Central memory CD4-positive, alpha-beta T cell (primary cell): Measurements from ENCODE around the gene MFRP.
"Not testable (repeated sequence)": the region's sequence is repeated elsewhere in the genome, so short reads cannot be mapped to it uniquely, and the experiment has no call there.

ENCODE experiments used
- DNase-seq: peaks from one replicate; pipeline ENCODE4 v3.0.0; 2022
- total RNA-seq, 3 experiments: gene quantifications; one replicate each; lab custom pipeline; 2026; lab: John Stamatoyannopoulos, UW

Gene MFRP
- 0 reads per million in 3 experiments for total RNA-seq

DNA sequence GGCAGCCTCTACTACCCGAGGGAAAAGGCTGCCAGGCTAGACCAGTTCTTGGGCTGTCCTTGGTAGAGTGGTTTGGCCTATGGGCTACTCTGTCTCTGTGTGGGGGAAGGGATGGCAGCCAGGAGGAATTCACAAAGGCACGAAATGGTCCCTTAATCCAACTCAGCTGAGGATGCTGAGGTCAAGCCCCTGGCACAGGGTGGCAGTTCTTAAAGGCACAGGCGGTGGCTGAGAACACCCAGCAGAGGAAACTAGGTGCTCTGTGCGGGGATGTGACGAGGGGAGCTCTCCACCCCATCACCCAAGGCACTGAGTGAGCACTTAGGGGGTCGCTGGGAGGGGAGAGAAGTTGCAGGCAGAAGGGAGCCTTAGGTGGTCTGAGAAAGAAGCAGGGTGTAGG lies at the start of gene MFRP:
TSS of gene MFRP (minus strand) at position 101 of the 400 bp plus-strand sequence. CDS start 192 bp downstream, outside the sequence.
- no peak for DNase-seq

GRCh38 chr11:119391275-119391674 lies 44.8 kb upstream of the MFRP start:
- no peak for DNase-seq

- no peak for DNase-seq
These were observed 43.2 kb upstream of the MFRP start for GRCh38 chr11:119389611-119390254.

DNA sequence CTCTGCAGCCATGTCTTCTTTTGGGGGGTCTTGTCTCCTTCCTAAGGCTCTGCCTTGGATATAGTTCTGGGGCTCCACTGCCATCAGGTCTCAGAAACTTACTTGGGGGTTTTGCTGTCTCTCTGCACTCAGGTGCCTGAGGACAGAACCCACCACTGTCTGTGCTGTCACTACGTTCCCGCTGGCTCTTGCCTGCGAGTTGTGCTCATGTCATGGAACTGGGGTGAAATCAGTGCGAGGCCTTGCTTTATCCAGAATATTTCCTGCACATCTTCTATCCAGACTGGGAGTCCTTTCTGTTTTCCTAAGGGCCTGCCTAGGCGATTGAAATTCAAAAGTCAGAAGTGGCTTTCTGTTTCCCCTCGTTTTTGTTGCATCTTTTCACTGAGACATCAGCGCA lies 41.6 kb upstream of the MFRP start:
- no peak for DNase-seq

GRCh38 chr11:119384332-119384731 lies 37.8 kb upstream of the MFRP start:
- no peak for DNase-seq

- not testable (repeated sequence) for DNase-seq
These were observed 36.0 kb upstream of the MFRP start for GRCh38 chr11:119382513-119382912.

DNA sequence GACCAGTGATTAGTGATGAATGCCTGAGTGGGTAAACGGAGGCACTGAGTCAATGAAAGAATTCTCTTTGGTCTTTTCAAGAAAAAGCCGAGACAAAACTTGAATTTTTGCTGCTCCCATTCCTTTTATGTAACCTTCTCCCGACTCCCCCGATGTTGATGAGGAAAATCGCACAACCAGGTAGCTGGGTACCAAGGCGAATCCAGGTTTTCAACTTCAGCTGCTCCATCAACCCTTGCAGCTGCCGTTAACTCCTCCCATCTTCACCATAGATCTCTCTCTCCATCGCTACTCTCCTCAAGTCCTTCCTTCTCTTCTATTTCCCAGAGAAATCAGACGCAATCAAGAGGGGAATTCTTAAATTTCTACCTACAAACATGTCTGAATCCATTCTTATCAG lies 35.6 kb upstream of the MFRP start:
- DNase-seq, result no peak

- peak; percentile 97 for DNase-seq
These were observed 34.9 kb upstream of the MFRP start, which contains the start of gene USP2 for GRCh38 chr11:119381181-119381988. TSS of gene USP2 (minus strand) at chr11:119381690. CDS start at chr11:119373480, 8,210 bp downstream.

GRCh38 chr11:119380827-119381180 lies 34.3 kb upstream of the MFRP start:
- no peak for DNase-seq

DNA sequence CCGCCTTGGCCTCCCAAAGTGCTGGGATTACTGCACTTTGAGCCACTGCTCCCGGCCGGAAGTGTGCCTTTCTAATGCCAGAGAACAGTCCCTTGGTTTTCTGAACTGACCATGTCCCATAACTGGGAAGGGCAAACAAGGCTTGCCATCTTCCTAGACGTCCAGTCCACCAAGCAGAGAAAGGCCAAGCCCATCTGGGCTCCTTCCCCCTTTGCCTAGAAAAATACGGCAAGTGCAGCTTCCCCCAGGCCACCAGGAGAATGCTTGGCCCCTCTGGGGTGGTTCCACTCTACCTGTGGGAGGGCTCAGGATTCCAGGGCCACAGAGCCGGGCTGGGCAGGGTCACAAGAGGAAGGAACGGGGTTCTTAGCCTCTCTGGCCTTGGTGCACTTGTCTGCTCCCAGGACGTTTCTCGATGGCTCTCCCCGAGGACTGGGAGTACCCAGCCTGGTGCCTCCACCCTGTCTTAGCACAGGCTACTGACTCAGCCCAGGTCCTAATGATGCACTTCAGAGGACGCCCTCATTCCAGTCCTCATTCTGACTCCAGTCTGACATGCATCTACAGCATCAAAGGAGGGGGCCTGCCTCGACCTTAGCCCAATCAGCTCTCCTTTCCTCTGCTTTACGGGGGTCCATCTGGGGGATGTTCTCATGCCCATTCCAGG lies 33.8 kb upstream of the MFRP start:
- no peak for DNase-seq

- no peak for DNase-seq
These were observed 32.5 kb upstream of the MFRP start for GRCh38 chr11:119378851-119379465.

DNA sequence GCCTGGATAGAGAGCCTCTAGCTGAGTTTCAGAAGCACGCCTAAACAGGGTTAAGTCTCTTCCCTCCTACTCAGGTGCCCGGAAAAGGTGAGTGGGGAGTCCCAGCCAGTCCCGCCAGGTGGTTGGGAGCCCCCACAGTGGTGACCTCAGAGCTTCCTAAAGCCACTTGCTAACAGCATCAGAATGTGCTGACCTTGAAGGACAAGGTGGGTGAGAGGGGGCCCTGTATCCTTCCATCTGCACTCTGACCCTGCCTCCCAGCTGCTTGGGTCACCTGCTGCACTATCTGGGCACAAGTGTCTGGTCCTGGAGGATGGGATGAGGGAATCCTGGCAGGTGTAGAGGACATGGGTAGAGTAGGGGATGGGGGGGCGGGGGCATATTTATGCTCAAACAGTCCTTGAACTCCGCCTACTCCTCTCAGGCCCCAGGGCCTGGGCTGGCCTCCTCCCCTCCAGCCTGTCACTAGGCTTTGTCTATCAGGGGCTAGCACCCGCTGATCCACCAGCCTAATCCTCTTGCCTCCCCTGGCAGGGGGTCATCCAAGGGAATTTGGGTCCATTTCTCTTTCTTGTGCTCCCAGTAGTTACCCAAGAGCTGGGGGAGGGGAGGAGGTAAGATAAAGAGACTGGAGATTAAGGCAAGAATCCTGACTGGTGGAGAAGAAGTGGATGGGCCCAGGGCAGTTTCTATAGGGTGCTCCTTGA lies 31.6 kb upstream of the MFRP start:
- no peak for DNase-seq

- DNase-seq, result no peak
These were observed 30.8 kb upstream of the MFRP start for GRCh38 chr11:119377112-119377901.

GRCh38 chr11:119376197-119376847 lies 29.8 kb upstream of the MFRP start:
- DNase-seq, result no peak

DNA sequence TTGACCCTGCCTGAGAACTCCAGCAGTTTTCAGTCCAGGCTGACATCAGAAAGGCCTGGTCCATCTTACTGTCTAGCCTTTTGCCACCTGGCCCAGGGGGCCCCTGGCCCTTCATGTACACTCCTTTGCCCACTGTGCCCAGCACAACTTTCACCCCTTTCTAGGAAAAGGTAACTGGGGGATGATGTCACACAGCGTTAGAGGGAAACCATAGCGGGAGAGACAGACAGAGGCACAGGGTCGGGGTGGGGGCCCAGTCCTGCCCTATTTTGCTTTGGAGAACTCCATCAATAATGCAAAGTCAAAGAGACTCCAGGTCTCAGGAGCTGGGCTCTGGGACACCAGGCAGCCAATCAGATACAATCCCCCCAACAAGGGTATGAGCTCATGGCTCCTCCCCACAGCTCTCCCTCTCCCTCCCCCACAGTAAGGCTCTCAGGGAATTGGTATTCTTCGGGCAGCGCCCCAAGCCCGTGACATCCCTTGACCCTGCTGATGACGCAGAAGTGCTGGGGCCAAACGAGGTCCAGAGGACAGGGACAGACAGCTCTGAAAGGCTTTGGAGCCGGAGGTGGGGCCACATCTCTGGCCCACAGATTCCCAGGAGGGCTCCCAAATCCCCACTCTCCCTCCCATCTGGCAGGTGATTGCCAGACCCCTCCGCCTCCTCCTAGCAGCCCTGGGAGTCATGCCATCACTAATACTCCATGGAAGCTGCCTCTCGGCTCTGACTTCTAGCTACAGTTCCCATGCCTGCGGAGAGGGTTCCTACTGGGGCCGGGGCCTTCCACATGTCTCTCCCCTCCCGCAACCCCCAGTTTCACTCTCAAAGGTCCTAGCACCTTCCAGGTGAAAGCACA lies 29.1 kb upstream of the MFRP start:
- DNase-seq, result no peak

DNA sequence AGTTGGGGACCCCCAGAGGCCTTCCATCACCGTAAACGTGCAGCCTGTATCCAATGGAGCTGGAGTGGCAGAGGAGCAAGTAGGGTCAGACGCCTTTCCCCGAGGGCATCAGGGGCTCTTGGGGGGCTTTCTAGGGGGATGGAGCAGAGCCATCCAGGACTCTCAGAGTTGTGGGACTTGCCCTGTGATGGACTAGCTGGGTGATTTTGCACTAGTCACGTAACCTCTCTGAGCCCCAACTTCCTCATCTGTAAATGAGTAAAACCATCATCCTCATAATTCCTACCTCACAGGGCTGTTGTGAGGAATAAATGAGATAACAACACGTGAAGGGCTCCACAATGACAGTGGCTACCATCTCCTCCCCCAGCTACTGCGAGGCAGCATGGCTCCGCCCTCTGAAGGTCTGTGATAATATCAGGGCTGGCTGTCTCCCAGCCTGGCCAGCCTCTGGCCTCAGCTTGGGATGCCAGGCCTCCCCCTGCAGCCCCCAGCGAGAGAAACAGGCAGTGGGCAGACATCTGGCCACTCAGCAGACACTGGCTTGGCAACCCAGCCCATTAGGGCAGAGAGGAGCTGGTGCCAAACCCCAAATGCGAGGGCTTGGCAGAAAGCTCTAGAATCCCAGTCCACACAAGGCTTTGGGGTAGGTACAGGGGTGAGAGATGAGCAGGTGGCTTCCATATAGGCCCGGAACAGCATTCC lies 28.3 kb upstream of the MFRP start:
- no peak for DNase-seq

DNA sequence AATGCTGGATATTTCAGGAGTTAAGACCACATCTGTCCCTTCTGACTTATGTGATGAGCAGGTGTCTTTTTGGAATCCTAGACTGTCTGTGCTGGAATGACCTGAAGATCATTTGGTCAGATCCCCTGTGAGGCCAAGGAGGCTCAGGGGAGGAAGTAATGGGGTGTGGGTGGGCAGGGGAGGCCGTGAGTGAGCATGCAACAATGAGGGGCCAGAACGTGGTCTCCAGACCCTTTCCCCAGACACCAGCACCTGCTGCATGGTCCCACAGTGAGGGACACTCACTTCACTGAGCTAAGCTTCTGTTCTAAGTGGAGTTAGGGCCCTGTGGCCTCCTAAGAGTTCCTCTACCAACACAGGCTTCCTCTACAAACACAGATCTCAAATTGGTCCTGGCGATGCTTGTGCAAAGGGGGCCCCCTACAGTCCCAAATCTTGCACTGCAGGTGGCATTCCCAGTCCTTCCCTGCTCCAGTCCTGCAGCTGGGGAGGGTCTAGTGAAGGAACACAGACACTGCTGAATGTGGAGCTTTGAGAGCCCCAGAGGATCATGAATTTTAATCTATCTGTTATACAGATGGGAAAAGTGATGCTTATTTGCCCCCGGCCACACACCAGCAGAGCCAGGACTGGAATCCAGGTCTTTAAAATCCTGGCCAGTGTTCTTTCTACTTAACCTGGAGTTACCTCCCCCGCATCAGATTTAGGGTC lies 27.6 kb upstream of the MFRP start:
- DNase-seq, result peak; percentile 29

DNA sequence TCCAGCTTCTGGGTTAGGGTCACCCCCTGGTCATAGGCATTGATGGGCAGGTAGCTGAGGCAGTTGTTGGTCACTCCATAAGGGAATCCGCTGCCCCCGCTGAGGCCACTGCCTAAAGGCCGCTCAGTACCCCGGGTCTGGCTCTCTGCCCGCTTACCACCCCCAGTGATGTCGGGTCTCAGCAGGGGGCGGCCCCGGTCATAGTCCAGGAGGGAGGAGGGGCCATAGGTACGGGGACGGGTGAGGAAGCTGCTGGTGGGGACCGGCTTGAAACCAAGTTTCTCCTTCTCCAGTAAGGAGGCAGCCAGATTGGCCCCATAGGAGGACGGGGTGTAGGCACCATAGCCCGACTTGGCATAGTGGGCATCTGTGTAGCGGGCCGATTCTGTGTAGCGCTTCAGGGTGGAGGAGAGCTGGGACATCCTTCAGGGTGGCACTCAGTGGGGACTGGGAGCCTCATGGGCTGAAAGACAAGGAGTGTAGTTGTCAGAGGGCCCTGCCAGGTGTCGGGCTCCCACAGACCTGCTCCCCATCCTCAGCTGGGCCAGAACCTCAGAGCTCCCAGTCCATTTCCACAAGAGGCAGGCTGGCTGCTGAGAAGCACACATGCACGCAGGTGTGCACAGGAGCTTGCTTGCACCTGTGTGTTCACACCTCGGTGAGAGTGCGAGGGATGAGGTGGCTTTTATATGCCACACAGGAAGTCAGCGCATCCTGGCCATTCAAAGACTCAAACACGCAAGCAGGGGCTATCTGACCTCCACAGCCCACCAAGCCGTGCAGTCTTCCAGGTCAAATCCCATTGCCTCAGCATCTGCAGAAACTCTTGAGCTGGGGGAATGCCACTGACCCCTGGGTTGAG lies 26.8 kb upstream of the MFRP start:
- DNase-seq, result no peak
